ENCODE measurements around the gene OGFOD1. TPM values are rescaled to one million over a fixed set of nuclear protein-coding genes. Genes with fewer than 3 reads are reported as not detected.
A peak's percentile ranks its signal among the peaks of the same experiment; 100 is the strongest.

Gene OGFOD1
- total RNA-seq, 1 donor from 2014 or later: 46.6 TPM

DNA sequence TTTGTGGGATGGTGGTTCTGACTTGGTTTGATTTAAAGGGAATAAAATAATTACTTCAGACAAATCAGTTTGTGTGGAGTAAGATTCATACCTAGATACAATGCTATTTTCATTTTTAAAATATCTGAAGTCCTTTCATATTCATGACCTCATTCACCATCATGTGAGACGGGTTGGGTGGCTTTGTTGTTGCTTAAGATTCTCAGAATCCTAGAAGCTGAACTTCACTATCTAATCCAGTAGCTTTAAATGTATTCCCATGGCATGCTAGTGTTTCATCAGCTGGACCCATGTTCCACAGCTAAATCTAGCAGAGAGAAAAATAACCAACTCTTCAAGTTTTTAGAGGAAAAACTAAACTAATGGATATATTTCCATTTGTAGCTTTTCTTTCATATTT, 23.3 kb upstream of the OGFOD1 start:
- DNase-seq: no peak

DNA sequence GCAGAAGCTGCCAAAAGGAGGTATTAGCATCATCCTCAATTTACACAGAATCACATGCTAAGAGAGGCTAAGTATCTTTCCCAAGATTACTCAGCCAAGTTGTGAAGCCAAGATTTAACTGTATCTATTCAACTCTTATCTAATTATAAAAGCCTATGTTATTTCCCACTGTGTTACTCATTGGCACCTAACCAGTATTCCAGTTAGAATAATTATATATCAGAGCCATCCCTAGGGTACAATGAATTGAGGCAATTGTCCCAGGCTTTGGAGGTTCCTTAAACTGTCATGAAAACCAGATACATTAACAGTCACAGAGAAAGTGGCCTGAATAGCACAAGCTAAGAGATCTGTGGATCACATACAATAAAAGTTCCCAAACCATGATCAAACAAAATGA, 15.1 kb upstream of the OGFOD1 start:
- DNase-seq: no peak

DNA sequence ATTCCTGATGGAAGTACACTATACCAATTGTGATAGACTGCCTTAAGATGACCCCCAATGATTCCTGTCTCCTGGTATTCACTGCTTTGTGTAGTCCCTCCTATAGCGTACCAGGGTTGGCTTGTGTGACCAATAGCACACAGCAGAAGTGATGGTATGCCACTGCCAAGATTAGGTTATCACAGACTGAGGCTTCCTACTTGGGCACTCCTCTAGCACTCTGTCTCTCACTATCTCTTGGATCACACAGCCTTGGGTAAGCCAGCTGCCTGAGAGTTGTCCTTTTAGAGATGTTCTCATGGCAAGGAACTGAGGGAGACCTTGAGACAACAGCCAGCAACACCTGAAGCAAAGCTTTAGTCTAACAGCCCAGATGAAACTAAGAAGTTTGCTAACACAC, 13.3 kb upstream of the OGFOD1 start:
- no peak for DNase-seq

- no peak for DNase-seq
Observed at GRCh38 chr16:56447286-56447685, 4.1 kb upstream of the OGFOD1 start.

DNA sequence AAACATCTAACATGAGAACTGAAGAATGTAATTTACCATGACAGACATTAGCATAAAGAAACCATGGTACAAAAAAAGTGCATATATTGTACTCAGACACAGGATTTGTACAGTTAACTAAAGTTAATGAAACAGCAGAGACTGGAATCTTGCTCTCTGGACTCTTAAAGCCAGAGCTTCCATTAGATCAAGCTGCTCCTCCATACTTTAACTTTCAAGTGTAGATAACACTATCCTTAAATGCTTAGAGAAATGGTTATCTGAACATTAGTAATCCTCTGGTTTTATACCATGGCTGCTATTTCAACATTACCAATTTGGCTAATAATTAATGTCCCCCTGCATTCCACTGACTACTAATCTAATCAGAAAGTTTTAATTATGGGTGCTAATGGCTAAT, 3.3 kb upstream of the OGFOD1 start:
- no peak for DNase-seq

DNA sequence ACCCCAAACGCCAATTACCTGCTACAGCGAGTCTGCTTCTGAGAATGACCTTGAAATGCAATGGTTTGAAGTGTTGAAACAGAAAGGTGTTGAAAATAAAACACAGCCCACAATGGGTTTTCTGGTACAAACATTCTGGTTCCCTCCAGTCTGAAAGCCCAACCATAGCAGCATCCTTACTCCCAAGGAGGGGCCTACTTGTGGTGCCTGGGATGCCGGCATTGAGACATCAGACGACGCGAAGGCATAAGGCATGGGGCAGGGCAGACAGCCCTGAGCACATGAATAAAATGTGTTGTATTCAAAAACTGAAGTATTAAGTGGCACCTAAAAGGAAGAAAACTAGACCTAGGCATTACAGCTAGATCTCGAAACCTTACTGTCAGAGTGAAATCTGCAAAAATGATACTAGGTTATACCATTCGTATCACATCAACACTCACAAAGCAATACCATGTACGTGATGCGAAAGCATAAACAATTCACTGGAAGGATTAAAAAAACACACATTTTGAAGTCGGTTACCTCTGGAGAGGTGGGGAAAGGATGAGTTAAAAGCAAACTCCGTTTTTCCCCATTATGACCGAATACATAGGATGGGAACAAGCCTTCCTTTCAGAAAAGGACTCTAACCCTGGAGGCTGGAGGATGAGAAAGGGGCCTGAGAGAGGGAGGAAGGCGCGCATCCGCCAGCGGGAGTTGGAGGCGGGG, 924 bp upstream of the OGFOD1 start:
- peak; percentile 4 for DNase-seq

DNA sequence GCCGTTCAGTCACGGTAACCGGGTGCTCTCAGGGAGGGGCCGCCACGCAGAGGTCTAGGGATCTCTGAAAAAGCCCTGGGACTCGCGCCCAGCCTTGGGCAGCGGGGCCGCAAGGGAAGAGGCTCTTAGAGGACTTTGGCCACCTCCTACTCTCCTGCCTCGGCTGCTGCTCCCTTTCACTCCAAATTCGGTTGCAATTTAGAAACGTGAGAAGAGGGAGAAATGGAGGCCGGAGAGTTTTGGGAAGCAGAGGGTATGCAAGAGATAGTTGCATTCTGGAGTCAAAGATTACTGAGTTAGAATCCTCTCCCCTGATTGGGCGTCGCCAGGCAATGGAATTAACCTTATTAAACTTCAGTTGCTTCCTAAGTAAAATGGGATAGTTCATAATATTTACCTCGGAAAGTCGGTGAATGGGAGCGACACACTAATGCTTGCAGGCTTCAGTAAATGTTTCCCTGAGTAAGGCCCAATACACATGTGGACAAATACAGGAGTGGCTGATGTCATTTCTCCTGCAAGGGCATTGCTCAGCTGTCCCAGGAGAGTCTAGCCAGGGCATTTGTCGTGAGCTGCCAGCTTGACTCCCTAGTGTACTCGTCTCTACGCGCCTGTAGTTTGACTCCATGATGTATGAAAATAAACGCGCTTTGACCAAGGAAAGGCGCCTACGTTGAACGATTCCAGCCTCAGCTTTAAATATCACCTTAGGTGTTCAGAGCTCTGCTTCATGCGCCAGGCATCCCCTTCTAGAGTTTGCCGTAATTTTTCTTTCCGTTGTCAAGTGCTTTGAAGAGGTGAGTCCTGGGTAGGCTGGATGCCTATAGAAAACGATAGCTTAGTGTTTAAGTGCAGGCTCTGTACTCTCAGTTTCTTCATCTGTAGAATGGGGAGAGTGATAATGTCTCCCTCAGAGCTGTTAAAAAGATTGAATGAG, 667 bp downstream of the OGFOD1 start:
- peak; percentile 32 for DNase-seq

- DNase-seq: no peak
Observed at GRCh38 chr16:56457927-56458470, 6.6 kb downstream of the OGFOD1 start.

DNA sequence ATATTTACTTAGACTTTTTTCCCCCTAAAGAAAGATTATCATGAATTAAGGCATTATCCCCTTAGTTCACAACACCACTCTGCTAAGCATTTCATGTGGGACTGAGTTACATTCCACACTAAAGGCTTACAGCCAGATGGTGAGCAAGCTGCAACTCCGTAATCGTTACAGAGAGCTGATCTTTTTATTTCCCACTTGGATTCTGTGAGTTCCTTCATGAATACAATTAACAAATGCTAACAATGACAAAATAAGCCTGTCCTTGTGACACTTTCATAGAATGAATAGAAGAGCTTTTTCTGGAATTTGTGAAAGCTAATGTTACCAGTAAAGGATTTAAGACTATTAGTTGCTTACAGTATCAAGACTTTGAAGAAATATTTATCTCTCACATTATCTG, 8.7 kb downstream of the OGFOD1 start:
- DNase-seq: no peak

DNA sequence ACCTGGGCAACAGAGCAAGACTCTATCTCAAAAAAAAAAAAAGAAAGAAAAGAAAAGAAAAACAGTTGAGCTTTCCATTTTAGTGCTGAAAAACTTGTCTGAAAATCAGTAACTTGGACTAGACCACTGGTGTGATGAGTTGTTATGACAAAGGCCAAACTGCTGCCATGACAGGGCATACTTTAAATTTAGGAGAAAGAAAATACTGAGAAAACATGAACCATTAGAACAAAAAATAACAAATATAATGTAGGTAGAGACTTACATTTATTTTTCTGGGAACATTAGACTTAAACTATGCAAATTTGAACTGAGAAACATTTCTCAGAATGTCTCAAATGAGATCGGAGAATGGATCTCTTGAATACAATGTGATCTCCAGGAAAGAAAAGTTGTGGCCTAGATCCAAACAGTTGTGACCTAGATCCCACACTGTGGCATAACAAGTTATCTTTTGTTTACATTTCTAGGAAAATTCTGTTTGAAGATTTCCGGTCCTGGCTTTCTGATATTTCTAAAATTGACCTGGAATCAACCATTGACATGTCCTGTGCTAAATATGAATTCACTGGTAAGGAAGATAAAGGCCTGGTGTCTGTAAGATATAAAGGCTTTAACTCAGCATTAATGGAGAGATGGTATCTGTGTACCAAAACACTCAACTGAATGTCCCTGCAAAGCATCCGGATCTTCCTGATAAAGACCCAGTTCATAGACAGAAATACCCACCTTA, 10.9 kb downstream of the OGFOD1 start:
- no peak for DNase-seq

DNA sequence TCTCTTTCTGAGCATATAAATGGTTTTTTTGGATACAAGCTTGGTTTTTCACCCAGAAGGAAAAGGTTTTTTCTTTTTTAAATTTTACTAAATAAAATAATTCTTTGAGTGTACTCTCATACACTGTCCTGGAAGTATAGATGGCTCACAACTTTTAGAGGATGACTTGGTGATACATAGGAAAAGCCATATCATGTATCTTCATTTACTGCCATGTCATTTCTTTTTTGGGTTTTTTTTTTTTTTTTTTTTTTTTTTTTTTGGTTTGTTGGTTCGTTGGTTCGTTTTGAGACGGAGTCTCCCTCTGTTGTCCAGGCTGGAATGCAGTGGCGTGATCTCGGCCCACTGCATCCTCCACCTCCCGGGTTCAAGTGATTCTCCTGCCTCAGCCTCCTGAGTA, 11.8 kb downstream of the OGFOD1 start:
- no peak for DNase-seq

GRCh38 chr16:56466344-56466743, 15.0 kb downstream of the OGFOD1 start:
- no peak for DNase-seq

DNA sequence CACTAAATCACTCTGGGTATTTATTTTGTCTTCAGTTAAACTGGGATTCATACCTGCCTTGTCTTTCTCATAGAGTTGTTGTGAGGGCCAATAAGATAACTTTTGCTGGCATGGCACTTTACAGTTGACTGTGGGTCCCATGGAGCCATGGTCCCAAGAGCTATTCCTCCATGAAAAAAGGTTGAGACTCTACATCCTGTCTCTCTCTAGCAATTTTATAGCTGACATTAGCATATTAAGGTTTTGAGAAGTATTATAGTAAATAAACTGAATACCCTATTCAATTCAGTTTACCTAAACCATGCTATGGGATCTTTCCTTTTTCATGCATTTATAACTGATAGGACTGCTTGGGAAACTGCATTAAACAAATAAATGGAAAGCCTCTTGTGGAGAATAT, 17.4 kb downstream of the OGFOD1 start:
- DNase-seq: no peak

DNA sequence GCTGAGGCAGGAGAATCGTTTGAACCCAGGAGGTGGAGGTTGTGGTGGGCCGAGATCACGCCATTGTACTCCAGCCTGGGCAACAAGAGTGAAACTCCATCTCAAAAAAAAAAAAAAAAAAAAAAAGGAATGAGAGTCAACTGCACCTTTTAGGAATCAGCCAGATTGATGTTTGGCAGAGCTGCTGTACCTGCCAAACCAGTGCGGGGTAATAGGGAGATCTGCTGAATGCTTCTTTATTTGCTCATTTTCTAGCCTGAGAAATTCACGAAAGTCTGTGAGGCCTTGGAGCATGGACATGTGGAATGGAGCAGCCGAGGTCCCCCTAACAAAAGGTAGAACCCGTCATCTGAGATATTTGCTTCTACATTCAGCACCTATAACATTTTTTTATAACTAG, 18.4 kb downstream of the OGFOD1 start:
- no peak for DNase-seq

DNA sequence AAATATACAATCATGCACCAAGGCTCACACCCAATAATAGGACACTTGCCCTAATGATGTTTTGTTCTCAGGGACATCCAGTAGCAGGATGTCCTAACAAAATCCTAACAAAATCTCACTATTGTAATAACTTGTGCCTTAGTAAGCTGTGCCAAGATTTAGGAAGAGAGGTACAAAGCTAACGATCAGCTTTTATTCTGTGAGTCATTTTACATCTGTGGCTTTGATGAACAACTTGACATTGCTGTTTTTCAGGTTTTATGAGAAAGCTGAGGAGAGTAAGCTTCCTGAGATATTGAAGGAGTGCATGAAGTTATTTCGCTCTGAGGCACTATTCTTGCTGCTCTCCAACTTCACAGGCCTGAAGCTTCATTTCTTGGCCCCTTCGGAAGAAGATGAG, 18.9 kb downstream of the OGFOD1 start:
- no peak for DNase-seq

GRCh38 chr16:56470666-56471065, 19.3 kb downstream of the OGFOD1 start:
- no peak for DNase-seq

DNA sequence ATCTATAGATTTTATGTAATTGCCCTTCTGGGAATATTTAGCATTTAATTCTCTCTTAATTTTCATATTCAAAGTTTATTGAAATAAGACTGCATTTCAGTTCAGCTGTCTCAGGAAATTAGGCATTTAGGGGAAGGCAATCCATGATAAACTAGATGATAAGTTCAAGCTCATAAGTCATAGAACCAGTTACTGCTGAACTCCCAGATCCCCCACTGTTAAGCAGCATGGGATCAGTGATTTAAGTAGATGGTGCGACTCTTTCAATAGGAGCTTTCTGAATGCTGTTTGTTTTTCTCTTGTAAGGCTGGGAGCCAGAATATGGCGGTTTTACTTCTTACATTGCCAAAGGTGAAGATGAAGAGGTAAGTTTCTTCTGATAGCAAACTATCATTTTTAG, 23.8 kb downstream of the OGFOD1 start:
- no peak for DNase-seq

DNA sequence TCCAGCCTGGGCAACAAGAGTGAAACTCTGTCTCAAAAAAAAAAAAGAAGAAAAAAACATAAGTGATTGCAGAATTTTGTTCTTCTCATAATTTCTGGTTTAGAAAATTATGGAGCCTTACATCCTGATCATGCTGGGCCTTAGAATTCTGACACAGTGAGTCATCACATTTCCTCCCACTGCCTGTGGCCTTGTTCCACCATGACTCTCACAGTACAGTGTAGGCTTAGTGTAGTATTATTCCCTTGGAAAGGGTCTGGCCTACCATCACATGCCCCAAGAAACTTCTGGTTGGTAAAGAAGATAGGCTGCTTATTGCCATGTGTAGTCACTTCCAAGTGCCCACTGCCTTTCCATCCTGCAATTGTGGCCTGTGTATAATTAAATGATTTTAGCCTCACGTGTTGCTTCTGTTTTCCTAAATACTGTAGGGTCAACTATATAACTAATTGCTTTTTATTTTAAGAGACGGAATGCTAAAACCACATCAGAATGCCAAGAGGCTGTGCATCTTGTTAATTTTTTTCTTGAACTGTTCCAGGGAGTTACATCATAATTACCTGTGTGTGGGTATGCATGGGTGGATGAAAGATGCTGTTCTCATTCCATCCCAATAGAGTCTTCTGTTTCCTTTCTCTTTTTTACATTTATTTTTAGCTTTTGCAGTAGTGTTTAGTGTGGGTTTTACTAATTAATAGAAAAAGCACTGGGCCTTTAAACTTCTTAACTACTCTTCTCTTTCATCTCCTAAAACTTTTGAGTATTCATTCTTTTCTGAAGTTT, 25.9 kb downstream of the OGFOD1 start:
- DNase-seq: no peak

DNA sequence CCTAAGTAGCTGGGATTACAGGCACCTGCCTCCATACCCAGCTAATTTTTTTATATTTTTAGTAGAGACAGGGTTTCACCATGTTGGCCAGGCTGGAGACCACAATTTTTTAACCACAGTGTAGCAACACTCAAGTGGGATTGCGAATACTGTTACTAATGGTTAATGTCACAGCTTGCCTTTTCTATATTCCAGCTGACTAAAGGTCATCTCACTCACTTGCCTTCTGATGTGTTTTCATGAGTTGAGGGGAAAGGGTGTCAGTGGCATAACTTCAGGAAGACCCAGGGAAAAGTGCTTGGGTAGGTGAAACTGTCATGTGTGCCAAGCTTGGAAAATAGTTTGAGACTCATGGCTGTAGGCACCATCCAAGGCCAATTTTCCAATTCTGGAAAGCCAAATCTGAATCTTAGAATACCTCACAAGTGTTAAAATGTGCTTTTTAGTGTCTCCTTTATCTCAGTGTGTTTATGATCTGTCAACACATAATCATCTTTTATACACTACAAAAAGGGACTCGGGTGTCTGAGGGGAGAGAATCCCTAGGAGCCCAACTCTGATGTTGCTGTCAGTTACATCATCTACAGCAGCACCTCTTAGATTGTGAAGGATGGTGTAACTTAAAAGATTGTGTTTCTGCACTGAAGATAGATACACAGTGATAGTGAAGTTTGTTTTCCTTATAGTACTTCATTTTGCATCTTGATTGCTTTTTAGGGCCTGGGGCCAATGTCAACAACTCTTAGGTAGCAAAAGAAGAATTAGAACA, 27.1 kb downstream of the OGFOD1 start:
- DNase-seq: no peak

DNA sequence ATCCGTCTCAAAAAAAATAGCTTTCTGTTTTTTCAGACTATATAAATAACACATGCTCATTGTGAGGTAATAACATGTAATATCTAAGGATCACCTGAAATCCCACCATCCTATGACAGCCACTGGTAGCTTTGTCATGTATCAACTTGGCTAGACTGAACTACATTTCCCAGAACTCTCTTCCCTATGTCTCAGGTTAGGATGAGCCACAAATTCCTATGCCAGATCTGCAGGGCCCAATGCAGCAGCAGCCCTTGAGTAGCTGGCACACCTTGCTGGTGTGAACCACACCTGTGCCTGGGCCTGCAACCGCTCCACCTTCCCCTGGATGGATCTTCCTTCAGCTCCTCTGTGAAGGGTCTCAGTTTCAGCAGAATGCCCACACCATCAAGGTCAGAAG, 28.1 kb downstream of the OGFOD1 start:
- no peak for DNase-seq
